KBM-7 (cell line): Measurements from ENCODE around the gene NDUFV3.
A peak's percentile ranks its signal among the peaks of the same experiment; 100 is the strongest.
"Not testable (repeated sequence)": the region's sequence is repeated elsewhere in the genome, so short reads cannot be mapped to it uniquely, and the experiment has no call there.

Experiments
- DNase-seq: peaks from one replicate; pipeline ENCODE4 v3.0.0-alpha.2; 2015
- in situ Hi-C: fragments of 300-500 bp; cut with MboI; formaldehyde crosslinking; loops from 2 replicates; pipeline ENCODE4 v1.14.3; 2020; ENCODE audit warnings: low sequenced_read_pairs, low pct_unique_long_range_greater_than_20kb, mixed read lengths

NDUFV3 gene

GRCh38 chr21:42878993-42879787, 13.9 kb upstream of the NDUFV3 start, which contains the start of gene WDR4:
WDR4 (minus strand) TSS chr21:42879539; CDS start chr21:42879495, 44 bp downstream.
- DNase-seq, result peak; percentile 97
- in situ Hi-C loops, result no loop called here

- DNase-seq, result no peak
- in situ Hi-C loops, result no loop called here
These were observed 12.8 kb upstream of the NDUFV3 start for GRCh38 chr21:42880352-42880751.

GRCh38 chr21:42883921-42884320, 9.2 kb upstream of the NDUFV3 start:
- in situ Hi-C loops, result no loop called here

GRCh38 chr21:42887326-42887725, 5.8 kb upstream of the NDUFV3 start:
- DNase-seq, result no peak
- in situ Hi-C loops, result no loop called here

More at GRCh38 chr21:42883921-42884320, 9.2 kb upstream of the NDUFV3 start:
- DNase-seq, result no peak

GRCh38 chr21:42892582-42892930, 553 bp upstream of the NDUFV3 start:
- in situ Hi-C loops, result no loop called here
- DNase-seq, result no peak

- in situ Hi-C loops, result no loop called here
- no peak for DNase-seq
These were observed 7.3 kb downstream of the NDUFV3 start for GRCh38 chr21:42900446-42900845.

- in situ Hi-C loops, result no loop called here
- no peak for DNase-seq
These were observed 10.7 kb downstream of the NDUFV3 start for GRCh38 chr21:42903817-42904216.

- in situ Hi-C loops, result no loop called here
- DNase-seq, result no peak
These were observed 12.1 kb downstream of the NDUFV3 start for GRCh38 chr21:42905195-42905594.

- DNase-seq, result no peak
- in situ Hi-C loops, result no loop called here
These were observed 13.1 kb downstream of the NDUFV3 start for GRCh38 chr21:42906233-42906632.

- in situ Hi-C loops, DNase-seq: not testable (repeated sequence)
These were observed 15.4 kb downstream of the NDUFV3 start for GRCh38 chr21:42908484-42908883.

GRCh38 chr21:42911920-42912319, 18.8 kb downstream of the NDUFV3 start:
- in situ Hi-C loops, DNase-seq: not testable (repeated sequence)

GRCh38 chr21:42913476-42913875, 20.4 kb downstream of the NDUFV3 start:
- in situ Hi-C loops, result no loop called here
- no peak for DNase-seq

GRCh38 chr21:42918291-42918690, 25.2 kb downstream of the NDUFV3 start:
- in situ Hi-C loops, result no loop called here

GRCh38 chr21:42921927-42922326, 28.8 kb downstream of the NDUFV3 start:
- DNase-seq, result no peak
- in situ Hi-C loops, result no loop called here

More at GRCh38 chr21:42918291-42918690, 25.2 kb downstream of the NDUFV3 start:
- DNase-seq, result no peak

- DNase-seq, result no peak
- in situ Hi-C loops, result no loop called here
These were observed 29.8 kb downstream of the NDUFV3 start for GRCh38 chr21:42922918-42923317.

GRCh38 chr21:42923553-42924432, 30.7 kb downstream of the NDUFV3 start:
- in situ Hi-C loops, result no loop called here

GRCh38 chr21:42924433-42924751, 31.3 kb downstream of the NDUFV3 start:
- DNase-seq, result no peak
- in situ Hi-C loops, result no loop called here

More at GRCh38 chr21:42923553-42924432, 30.7 kb downstream of the NDUFV3 start:
- peak; percentile 98 for DNase-seq

GRCh38 chr21:42925114-42925926, 32.2 kb downstream of the NDUFV3 start, which contains the start of gene ERVH48-1:
ERVH48-1 (minus strand) TSS chr21:42925630; CDS start chr21:42919006, 6,624 bp downstream.
- peak; percentile 48 for DNase-seq
- in situ Hi-C loops, result no loop called here

- in situ Hi-C loops, DNase-seq: not testable (repeated sequence)
These were observed 34.5 kb downstream of the NDUFV3 start for GRCh38 chr21:42927474-42928200.
